ENCODE measurements around the gene CXXC4.

Gene CXXC4

DNA sequence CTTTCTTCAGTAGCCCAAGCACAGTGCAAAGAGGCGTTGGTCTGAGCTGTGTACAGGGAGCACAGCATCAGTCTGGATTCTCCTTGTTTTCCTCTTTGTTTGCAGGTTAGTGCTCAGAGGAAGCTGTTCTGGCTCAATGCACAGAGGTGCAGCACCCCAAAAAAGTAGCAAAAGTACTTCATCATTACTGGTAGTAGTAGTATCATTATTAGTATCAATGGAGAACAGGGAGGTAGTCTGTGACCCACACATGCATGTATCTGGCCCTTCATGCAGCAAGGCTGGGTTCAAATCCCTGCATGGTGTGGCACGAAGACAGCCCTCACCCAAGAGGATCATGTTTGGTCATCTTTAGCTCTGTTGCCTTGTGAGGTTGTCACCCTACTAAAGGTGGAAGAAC is 68.7 kb downstream of the CXXC4 start:
- TF ChIP-seq, protein P1, sequence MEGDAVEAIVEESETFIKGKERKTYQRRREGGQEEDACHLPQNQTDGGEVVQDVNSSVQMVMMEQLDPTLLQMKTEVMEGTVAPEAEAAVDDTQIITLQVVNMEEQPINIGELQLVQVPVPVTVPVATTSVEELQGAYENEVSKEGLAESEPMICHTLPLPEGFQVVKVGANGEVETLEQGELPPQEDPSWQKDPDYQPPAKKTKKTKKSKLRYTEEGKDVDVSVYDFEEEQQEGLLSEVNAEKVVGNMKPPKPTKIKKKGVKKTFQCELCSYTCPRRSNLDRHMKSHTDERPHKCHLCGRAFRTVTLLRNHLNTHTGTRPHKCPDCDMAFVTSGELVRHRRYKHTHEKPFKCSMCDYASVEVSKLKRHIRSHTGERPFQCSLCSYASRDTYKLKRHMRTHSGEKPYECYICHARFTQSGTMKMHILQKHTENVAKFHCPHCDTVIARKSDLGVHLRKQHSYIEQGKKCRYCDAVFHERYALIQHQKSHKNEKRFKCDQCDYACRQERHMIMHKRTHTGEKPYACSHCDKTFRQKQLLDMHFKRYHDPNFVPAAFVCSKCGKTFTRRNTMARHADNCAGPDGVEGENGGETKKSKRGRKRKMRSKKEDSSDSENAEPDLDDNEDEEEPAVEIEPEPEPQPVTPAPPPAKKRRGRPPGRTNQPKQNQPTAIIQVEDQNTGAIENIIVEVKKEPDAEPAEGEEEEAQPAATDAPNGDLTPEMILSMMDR (IDR thresholded peaks at IDR 0.05; ENCODE audit: control insufficient read depth, extremely low read depth, insufficient read depth): no peak
- no peak overlapping the region for H3K4me3 ChIP-seq (ENCODE audit: low read depth, low read length)
- DNase-seq (ENCODE audit: low read depth): no peak

- TF ChIP-seq, protein P1 (IDR thresholded peaks at IDR 0.05; ENCODE audit: control insufficient read depth, extremely low read depth, insufficient read depth): no peak
- H3K4me3 ChIP-seq (ENCODE audit: low read depth, low read length): no peak overlapping the region
- no peak for DNase-seq (ENCODE audit: low read depth)
Measured at GRCh38 chr4:104424989-104425388, 69.7 kb downstream of the CXXC4 start.

DNA sequence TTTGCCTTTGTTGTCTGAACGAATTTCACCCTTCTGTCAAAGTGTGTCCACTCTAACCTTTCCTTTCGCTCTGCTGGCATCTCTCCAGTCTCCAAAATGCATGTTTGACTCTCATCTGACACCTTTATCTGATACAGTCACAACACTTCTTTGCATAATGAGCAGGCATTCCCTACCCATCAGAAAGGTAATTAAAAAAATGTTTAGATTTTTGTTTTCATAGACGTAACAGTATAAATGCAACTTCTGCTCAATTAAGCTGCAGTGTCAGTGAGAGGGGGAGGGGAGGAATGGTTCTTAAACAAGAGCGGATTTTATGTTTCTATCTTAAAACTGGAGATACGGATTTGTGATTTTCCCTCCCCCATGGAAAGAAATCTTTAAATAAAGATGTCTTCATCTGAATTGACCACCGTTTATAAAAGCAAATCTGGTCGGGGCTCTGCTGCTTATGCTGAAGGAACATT is 70.2 kb downstream of the CXXC4 start:
- DNase-seq (ENCODE audit: low read depth): no peak
- no peak overlapping the region for H3K4me3 ChIP-seq (ENCODE audit: low read depth, low read length)
- TF ChIP-seq, protein P1 (IDR thresholded peaks at IDR 0.05; ENCODE audit: control insufficient read depth, extremely low read depth, insufficient read depth): no peak

DNA sequence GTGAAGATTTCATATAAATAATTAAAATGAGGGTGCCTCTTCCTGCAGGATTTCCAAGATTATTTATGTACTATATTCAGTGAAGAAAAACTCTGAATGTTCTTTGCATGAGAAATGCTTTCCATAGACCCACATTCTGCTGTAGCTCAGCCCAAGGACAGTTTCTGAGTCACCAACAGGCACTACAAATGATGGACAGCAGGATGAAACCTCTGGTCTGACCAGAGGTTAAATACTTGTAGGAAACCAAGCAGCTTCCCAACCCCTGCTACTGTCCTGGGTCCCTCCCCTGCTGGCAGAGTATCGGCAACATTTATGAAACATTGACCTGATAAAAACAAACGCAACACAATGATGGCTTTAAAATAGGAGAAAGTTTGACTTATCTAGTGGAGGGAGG is 73.1 kb downstream of the CXXC4 start:
- H3K4me3 ChIP-seq (ENCODE audit: low read depth, low read length): no peak overlapping the region
- TF ChIP-seq, protein P1 (IDR thresholded peaks at IDR 0.05; ENCODE audit: control insufficient read depth, extremely low read depth, insufficient read depth): no peak
- no peak for DNase-seq (ENCODE audit: low read depth)

DNA sequence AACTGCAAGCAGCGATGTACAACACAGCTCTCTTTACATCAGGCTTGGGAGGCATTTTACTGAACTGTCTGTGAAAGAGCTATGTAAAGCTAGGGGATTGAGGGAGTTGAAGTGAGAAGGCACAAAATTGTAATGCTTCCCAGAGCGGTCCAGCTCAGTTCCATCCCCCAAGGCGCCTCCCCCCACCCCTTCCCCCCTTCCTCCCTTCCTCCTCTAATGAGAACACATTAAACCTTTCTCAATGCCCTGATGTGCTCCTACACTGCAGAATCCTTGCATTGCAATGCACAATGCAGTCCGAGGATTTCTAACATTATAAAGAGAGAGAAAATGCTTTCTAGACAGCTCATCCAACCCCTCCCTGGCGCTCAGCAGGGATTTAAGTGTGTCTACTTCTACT is 73.9 kb downstream of the CXXC4 start:
- TF ChIP-seq, protein P1 (IDR thresholded peaks at IDR 0.05; ENCODE audit: control insufficient read depth, extremely low read depth, insufficient read depth): no peak
- DNase-seq (ENCODE audit: low read depth): no peak
- no peak overlapping the region for H3K4me3 ChIP-seq (ENCODE audit: low read depth, low read length)
